K562 (cell line): ENCODE measurements around the gene CNOT6L. TPM values are rescaled to one million over a fixed set of nuclear protein-coding genes. Genes with fewer than 3 reads are reported as not detected.
A peak's percentile ranks its signal among the peaks of the same experiment; 100 is the strongest.

ENCODE experiments used
- MGA ChIP-seq: fragments of 450-650 bp; IDR thresholded peaks from 2 replicates; pipeline ENCODE4 v1.6.1; 2016; ENCODE audit warnings: mild to moderate bottlenecking, moderate library complexity
- MLLT1 ChIP-seq, 2 experiments: fragments of 450-650 bp; IDR thresholded peaks; 2 replicates each; pipeline ENCODE4 v1.6.1; 2016
- NKRF ChIP-seq: fragments of 450-650 bp; IDR thresholded peaks from 2 replicates; pipeline ENCODE4 v1.6.1; 2016; ENCODE audit warnings: borderline replicate concordance
- ZC3H4 ChIP-seq: sonication (generic); formaldehyde crosslinking; IDR thresholded peaks from 2 replicates; pipeline ENCODE4 v1.9.0; 2021; ENCODE audit warnings: missing genetic modification reagents, borderline replicate concordance
- polyA plus RNA-seq, 8 experiments: library from polyadenylated mRNA; depleted of rRNA in 4 of 8; stranded (reverse) in 5 of 8; unstranded in 3 of 8; fragments of >200 nt; fragmentation: Nextera tagmentation in 2 of 8; fragmentation: Illumina TruSeq in 1 of 8; extraction: Ambion mirVana in 2 of 8; extraction: Trizol in 1 of 8; gene quantifications; 2 replicates each; pipeline versions ENCODE4 v1.2.1 to v1.2.3, GENCODE V29; 2011 to 2014; ENCODE audit warnings: inconsistent platforms in 1 of 8, missing spikeins in 1 of 8
- total RNA-seq, 7 experiments: library from RNA; depleted of rRNA in 6 of 7; stranded (reverse); fragments of >200 nt in 6 of 7; fragmentation: Illumina TruSeq in 2 of 7; extraction: Trizol in 2 of 7; gene quantifications; 2 replicates each; pipeline versions ENCODE4 v1.2.1 to v1.2.3, GENCODE V29; 2011 to 2021; ENCODE audit warnings: low replicate concordance in 1 of 7

CNOT6L gene
- total and polyA plus RNA-seq, 9 of the 15 experiments (the other 6 are each of a cell fraction or from before 2014, with no cell fraction given): 3.7 to 27.9 (median 6.5) TPM

GRCh38 chr4:77862478-77863216, 43.5 kb upstream of the CNOT6L start, which contains the start of gene MRPL1 (continued):
- TF ChIP-seq MGA (peak; percentile 10; the same call in 1 of the 2 replicates), ZC3H4 (CRISPR knock-in tag) (no peak), MLLT1 (IDR thresholded peaks at IDR 0.05) (0 out of 4 replicates have a peak, but pooled peaks have one; percentile 18 to 51), NKRF (peak; percentile 100)
